GM19193 (cell line): ENCODE measurements around the gene OR5D18.

Experiments used
- POLR2A ChIP-seq: IDR thresholded peaks from 4 replicates; pipeline ENCODE4 v1.6.1; 2011; ENCODE audit not compliant: insufficient read depth, insufficient read length; ENCODE audit errors: extremely low read depth

OR5D18 gene

GRCh38 chr11:55819330-55819729 is at the start of gene OR5D18:
Gene OR5D18 (plus strand): TSS chr11:55819630. CDS start chr11:55819630, 0 bp downstream.
- TF ChIP-seq POLR2A: no peak

GRCh38 chr11:55773138-55773537 is 46.3 kb upstream of the OR5D18 start, which contains the start of gene OR5D13:
Gene OR5D13 (plus strand): TSS chr11:55773438. CDS start chr11:55773438, 0 bp downstream.
- TF ChIP-seq POLR2A: no peak

GRCh38 chr11:55791606-55792005 is 27.8 kb upstream of the OR5D18 start:
- TF ChIP-seq POLR2A: no peak

GRCh38 chr11:55793321-55793720 is 26.1 kb upstream of the OR5D18 start:
- TF ChIP-seq POLR2A: no peak

GRCh38 chr11:55795256-55795655 is 24.2 kb upstream of the OR5D18 start, which contains the start of gene OR5D14:
Gene OR5D14 (plus strand): TSS chr11:55795556. CDS start chr11:55795556, 0 bp downstream.
- TF ChIP-seq POLR2A: no peak

GRCh38 chr11:55806248-55806647 is 13.2 kb upstream of the OR5D18 start:
- no peak for TF ChIP-seq POLR2A

GRCh38 chr11:55811067-55811466 is 8.4 kb upstream of the OR5D18 start, which contains the start of gene OR5L1:
Gene OR5L1 (plus strand): TSS chr11:55811367. CDS start chr11:55811467, 100 bp downstream.
- TF ChIP-seq POLR2A: no peak

- TF ChIP-seq POLR2A: no peak
Measured at GRCh38 chr11:55826919-55827318, 7.5 kb downstream of the OR5D18 start, which contains the start of gene OR5L2. Gene OR5L2 (plus strand): TSS chr11:55827219. CDS start chr11:55827219, 0 bp downstream.

GRCh38 chr11:55838452-55838851 is 19.0 kb downstream of the OR5D18 start, which contains the start of gene OR5D16:
Gene OR5D16 (plus strand): TSS chr11:55838752. CDS start chr11:55838752, 0 bp downstream.
- TF ChIP-seq POLR2A: no peak

- TF ChIP-seq POLR2A: no peak
Measured at GRCh38 chr11:55847453-55847852, 28.0 kb downstream of the OR5D18 start.

GRCh38 chr11:55849037-55849436 is 29.6 kb downstream of the OR5D18 start:
- no peak for TF ChIP-seq POLR2A

GRCh38 chr11:55852141-55852540 is 32.7 kb downstream of the OR5D18 start:
- no peak for TF ChIP-seq POLR2A

- TF ChIP-seq POLR2A: no peak
Measured at GRCh38 chr11:55854704-55855103, 35.3 kb downstream of the OR5D18 start.
